BLaER1 (cell line): ENCODE measurements around the gene CTSO.
"Not testable (repeated sequence)": the region's sequence is repeated elsewhere in the genome, so short reads cannot be mapped to it uniquely, and the experiment has no call there.

Experiments
- H3K27ac ChIP-seq: shearing (Covaris generic); formaldehyde crosslinking; 2 replicates; pipeline ENCODE4 v1.8.1; 2022
- H3K27me3 ChIP-seq: shearing (Covaris generic); formaldehyde crosslinking; 2 replicates; pipeline ENCODE4 v1.8.1; 2022
- H3K36me3 ChIP-seq: shearing (Covaris generic); formaldehyde crosslinking; 2 replicates; pipeline ENCODE4 v1.8.1; 2022
- H3K4me1 ChIP-seq: shearing (Covaris generic); formaldehyde crosslinking; 2 replicates; pipeline ENCODE4 v1.8.1; 2022
- H3K4me2 ChIP-seq: shearing (Covaris generic); formaldehyde crosslinking; 2 replicates; pipeline ENCODE4 v1.8.1; 2022
- H3K4me3 ChIP-seq: shearing (Covaris generic); formaldehyde crosslinking; 2 replicates; pipeline ENCODE4 v1.8.1; 2022
- H3K9ac ChIP-seq: shearing (Covaris generic); formaldehyde crosslinking; 2 replicates; pipeline ENCODE4 v1.8.1; 2022
- H3K9me3 ChIP-seq: shearing (Covaris generic); formaldehyde crosslinking; 2 replicates; pipeline ENCODE4 v1.8.1; 2022
- H4K20me1 ChIP-seq: shearing (Covaris generic); formaldehyde crosslinking; 2 replicates; pipeline ENCODE4 v1.8.1; 2022
- Cebpa-rat ChIP-seq: shearing (Covaris generic); IDR thresholded peaks from 2 replicates; pipeline ENCODE4 v1.8.1; 2022

CTSO gene

DNA sequence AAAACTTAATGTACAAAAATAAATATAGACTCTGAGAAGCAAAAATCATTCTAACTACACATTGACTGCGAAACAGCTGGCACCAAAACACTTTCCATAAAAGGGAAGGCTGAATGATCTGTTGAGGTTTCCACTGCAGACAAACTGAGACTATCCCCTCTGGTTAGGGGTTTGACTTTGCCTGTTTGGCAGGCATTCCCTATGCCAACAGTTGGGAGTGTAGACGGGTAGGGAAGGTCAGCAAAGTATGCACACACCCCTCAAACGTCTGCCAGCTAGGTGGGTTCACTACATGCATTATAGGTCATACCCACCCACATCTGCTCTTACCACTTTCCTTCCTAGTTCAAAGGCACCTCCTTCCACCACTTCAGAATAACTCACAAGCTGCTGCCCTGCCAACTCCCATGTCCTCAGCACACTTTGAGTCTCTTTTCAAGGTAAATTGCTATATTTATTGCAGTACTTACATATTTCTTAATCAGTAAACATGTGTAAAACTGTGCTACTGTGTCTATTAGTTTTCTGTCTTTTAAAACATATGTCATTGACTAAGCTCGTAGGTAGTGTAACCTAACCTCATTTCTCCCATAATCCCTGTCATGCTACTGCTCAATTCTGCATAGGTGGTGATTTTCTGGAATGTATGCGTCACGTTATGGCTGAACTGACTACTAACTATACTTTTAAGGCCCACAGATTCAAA, 12.4 kb downstream of the CTSO start:
- H3K4me1 ChIP-seq: no peaks in the 10 kb centered on the region
- no peak overlapping the region for H3K4me2 ChIP-seq
- H3K27me3 ChIP-seq: no peaks in the 10 kb centered on the region
- no peak overlapping the region for H3K4me3 ChIP-seq
- no peaks in the 10 kb centered on the region for H4K20me1 ChIP-seq
- H3K9me3 ChIP-seq: no peaks in the 10 kb centered on the region
- H3K27ac ChIP-seq: no peak overlapping the region
- H3K36me3 ChIP-seq: 0 out of 2 replicates have a peak, but pooled peaks cover 6% of the 10 kb centered on the region
- no peak overlapping the region for H3K9ac ChIP-seq
- TF ChIP-seq Cebpa-rat: no peak

GRCh38 chr4:155935389-155935986, 18.2 kb downstream of the CTSO start:
- TF ChIP-seq Cebpa-rat: no peak
- no peaks in the 10 kb centered on the region for H4K20me1 ChIP-seq
- H3K36me3 ChIP-seq: 0 out of 2 replicates have a peak, but pooled peaks cover 6% of the 10 kb centered on the region
- no peaks in the 10 kb centered on the region for H3K27me3 ChIP-seq
- H3K9me3 ChIP-seq: peaks cover 6% of the 10 kb centered on the region
- H3K4me1 ChIP-seq: no peaks in the 10 kb centered on the region
- no peak overlapping the region for H3K4me3 ChIP-seq
- H3K9ac ChIP-seq: no peak overlapping the region
- H3K27ac ChIP-seq: no peak overlapping the region
- H3K4me2 ChIP-seq: no peak overlapping the region

GRCh38 chr4:155934634-155935033, 19.0 kb downstream of the CTSO start:
- H3K9me3 ChIP-seq: peaks cover 11% of the 10 kb centered on the region
- not testable (repeated sequence) for H4K20me1 ChIP-seq, H3K4me2 ChIP-seq, H3K4me3 ChIP-seq, H3K27me3 ChIP-seq, H3K36me3 ChIP-seq, H3K9ac ChIP-seq, H3K4me1 ChIP-seq, H3K27ac ChIP-seq

- H3K9ac ChIP-seq: no peak overlapping the region
- no peak for TF ChIP-seq Cebpa-rat
- no peak overlapping the region for H3K4me2 ChIP-seq
- H3K27ac ChIP-seq: no peak overlapping the region
- H3K4me1 ChIP-seq: no peaks in the 10 kb centered on the region
- no peaks in the 10 kb centered on the region for H3K27me3 ChIP-seq
- H3K4me3 ChIP-seq: no peak overlapping the region
- H4K20me1 ChIP-seq: no peaks in the 10 kb centered on the region
- peaks cover 5% of the 10 kb centered on the region; the same call in 1 of the 2 replicates for H3K36me3 ChIP-seq
- H3K9me3 ChIP-seq: peaks cover 22% of the 10 kb centered on the region
These were observed 22.0 kb downstream of the CTSO start for GRCh38 chr4:155931634-155932033.

- H3K4me3 ChIP-seq: no peak overlapping the region
- no peaks in the 10 kb centered on the region for H4K20me1 ChIP-seq
- H3K27ac ChIP-seq: no peak overlapping the region
- no peaks in the 10 kb centered on the region for H3K4me1 ChIP-seq
- peaks cover 22% of the 10 kb centered on the region for H3K9me3 ChIP-seq
- no peak overlapping the region for H3K4me2 ChIP-seq
- H3K36me3 ChIP-seq: peaks cover 5% of the 10 kb centered on the region; the same call in 1 of the 2 replicates
- no peak overlapping the region for H3K9ac ChIP-seq
- no peak for TF ChIP-seq Cebpa-rat
- H3K27me3 ChIP-seq: no peaks in the 10 kb centered on the region
These were observed 23.3 kb downstream of the CTSO start for GRCh38 chr4:155930330-155930729.

GRCh38 chr4:155929833-155930232, 23.8 kb downstream of the CTSO start:
- no peak for TF ChIP-seq Cebpa-rat
- Histone ChIP-seq H3K9ac (no peak overlapping the region), H4K20me1 (no peaks in the 10 kb centered on the region), H3K27ac (no peak overlapping the region), H3K36me3 (peaks cover 5% of the 10 kb centered on the region; the same call in 1 of the 2 replicates), H3K4me2 (no peak overlapping the region), H3K4me3 (no peak overlapping the region), H3K4me1 (no peaks in the 10 kb centered on the region), H3K27me3 (no peaks in the 10 kb centered on the region), H3K9me3 (peaks cover 22% of the 10 kb centered on the region)

GRCh38 chr4:155924637-155925036, 29.0 kb downstream of the CTSO start:
- peaks cover 5% of the 10 kb centered on the region; the same call in 1 of the 2 replicates for H3K36me3 ChIP-seq

DNA sequence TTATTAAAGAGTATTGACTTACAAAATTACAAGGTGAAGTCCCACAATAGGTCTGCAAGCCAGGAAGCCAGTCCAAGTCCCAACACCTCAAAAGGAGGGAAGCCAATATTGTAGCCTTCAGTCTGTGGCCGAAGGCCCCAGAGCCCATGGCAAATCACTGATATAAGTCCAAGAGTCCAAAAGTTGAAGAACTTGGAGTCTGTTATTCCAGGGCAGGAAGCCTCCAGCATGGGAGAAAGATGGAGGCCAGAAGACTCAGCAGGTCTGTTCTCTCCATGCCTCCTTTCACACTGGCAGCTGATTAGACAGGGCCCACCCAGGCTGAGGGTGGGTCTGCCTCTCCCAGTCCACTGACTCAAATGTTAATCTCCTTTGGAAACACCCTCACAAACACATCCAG, 32.1 kb downstream of the CTSO start:
- TF ChIP-seq Cebpa-rat: no peak
- no peaks in the 10 kb centered on the region for H3K9me3 ChIP-seq
- no peaks in the 10 kb centered on the region for H3K27me3 ChIP-seq
- H3K9ac ChIP-seq: no peak overlapping the region
- H3K27ac ChIP-seq: no peak overlapping the region
- H4K20me1 ChIP-seq: no peaks in the 10 kb centered on the region
- H3K36me3 ChIP-seq: no peaks in the 10 kb centered on the region
- no peaks in the 10 kb centered on the region for H3K4me1 ChIP-seq
- H3K4me2 ChIP-seq: no peak overlapping the region
- no peak overlapping the region for H3K4me3 ChIP-seq

More at GRCh38 chr4:155924637-155925036, 29.0 kb downstream of the CTSO start:
- H4K20me1 ChIP-seq: no peaks in the 10 kb centered on the region
- no peak overlapping the region for H3K27ac ChIP-seq
- TF ChIP-seq Cebpa-rat: no peak
- no peak overlapping the region for H3K4me2 ChIP-seq
- H3K9me3 ChIP-seq: peaks cover 11% of the 10 kb centered on the region
- H3K4me3 ChIP-seq: no peak overlapping the region
- no peaks in the 10 kb centered on the region for H3K27me3 ChIP-seq
- no peaks in the 10 kb centered on the region for H3K4me1 ChIP-seq
- H3K9ac ChIP-seq: no peak overlapping the region

GRCh38 chr4:155914782-155915181, 38.9 kb downstream of the CTSO start:
- H3K9me3 ChIP-seq: no peaks in the 10 kb centered on the region
- H3K27me3 ChIP-seq: no peaks in the 10 kb centered on the region
- no peaks in the 10 kb centered on the region for H3K36me3 ChIP-seq
- H3K4me3 ChIP-seq: no peak overlapping the region
- no peak overlapping the region for H3K9ac ChIP-seq
- no peak overlapping the region for H3K4me2 ChIP-seq
- H4K20me1 ChIP-seq: no peaks in the 10 kb centered on the region
- H3K27ac ChIP-seq: no peak overlapping the region
- no peaks in the 10 kb centered on the region for H3K4me1 ChIP-seq
- TF ChIP-seq Cebpa-rat: no peak

DNA sequence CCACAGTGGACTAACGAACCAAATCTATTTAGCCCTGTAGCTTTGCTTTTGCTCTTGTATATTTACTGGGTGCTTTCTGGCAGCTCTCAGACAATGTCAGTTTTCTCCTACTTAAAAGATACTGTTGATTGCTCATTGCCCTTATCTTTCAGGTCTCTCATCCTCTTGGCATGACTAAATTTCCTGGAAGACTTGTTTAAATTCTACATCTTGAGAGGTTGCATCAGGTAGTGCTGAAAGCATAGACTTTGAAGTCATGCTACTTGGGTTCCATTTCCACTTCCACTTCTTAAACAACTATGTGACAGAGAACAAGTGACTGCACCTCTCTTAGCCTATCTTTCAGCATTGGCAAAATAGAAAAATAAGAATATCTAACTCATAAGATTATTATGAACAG, 41.8 kb downstream of the CTSO start:
- TF ChIP-seq Cebpa-rat: no peak
- H3K27ac ChIP-seq: no peak overlapping the region

More for the DNA sequence above, 41.8 kb downstream of the CTSO start:
- H3K9ac ChIP-seq: no peak overlapping the region
- H3K4me2 ChIP-seq: no peak overlapping the region
- no peaks in the 10 kb centered on the region for H4K20me1 ChIP-seq
- no peaks in the 10 kb centered on the region for H3K27me3 ChIP-seq
- no peaks in the 10 kb centered on the region for H3K9me3 ChIP-seq
- peaks cover 5% of the 10 kb centered on the region for H3K4me1 ChIP-seq
- H3K4me3 ChIP-seq: no peak overlapping the region
- no peaks in the 10 kb centered on the region for H3K36me3 ChIP-seq
